Mesothelial cell of epicardium (in vitro differentiated cells): ENCODE data around the gene SPRED1. TPM values are rescaled to one million over a fixed set of nuclear protein-coding genes. Genes with fewer than 3 reads are reported as not detected.

Experiments
- DNase-seq, 2 experiments: peaks; one replicate each; pipeline ENCODE4 v3.0.0; 2021; ENCODE audit warnings: low spot score in 2 of 2; ENCODE audit not compliant: unreplicated experiment in 2 of 2
- H3K27ac Mint-ChIP-seq: 2 replicates; pipeline ENCODE4 v1.8.0; 2021; ENCODE audit warnings: mixed read lengths
- H3K27me3 Mint-ChIP-seq: 2 replicates; pipeline ENCODE4 v1.8.0; 2021; ENCODE audit warnings: low read depth, mixed read lengths
- H3K36me3 Mint-ChIP-seq: 2 replicates; pipeline ENCODE4 v1.8.0; 2021; ENCODE audit warnings: mixed read lengths
- H3K4me1 Mint-ChIP-seq: 2 replicates; pipeline ENCODE4 v1.8.0; 2021; ENCODE audit warnings: mixed read lengths
- H3K4me3 Mint-ChIP-seq: 2 replicates; pipeline ENCODE4 v1.8.0; 2021; ENCODE audit warnings: mild to moderate bottlenecking, moderate library complexity, mixed read lengths
- H3K9me3 Mint-ChIP-seq: 2 replicates; pipeline ENCODE4 v1.8.0; 2021; ENCODE audit warnings: mixed read lengths
- total RNA-seq: library from RNA; stranded (reverse); gene quantifications from 3 replicates; pipeline ENCODE4 v1.2.1, GENCODE V29; 2021
- TF ChIP-seq, protein P1 (sequence below): fragments of 200-600 bp; sonication (generic); IDR thresholded peaks from one replicate; pipeline ENCODE4 v1.5.0; 2021; ENCODE audit warnings: antibody characterized with exemption; ENCODE audit not compliant: unreplicated experiment

The SPRED1 gene
- total RNA-seq, 1 donor from 2014 or later = 39.9 TPM

DNA sequence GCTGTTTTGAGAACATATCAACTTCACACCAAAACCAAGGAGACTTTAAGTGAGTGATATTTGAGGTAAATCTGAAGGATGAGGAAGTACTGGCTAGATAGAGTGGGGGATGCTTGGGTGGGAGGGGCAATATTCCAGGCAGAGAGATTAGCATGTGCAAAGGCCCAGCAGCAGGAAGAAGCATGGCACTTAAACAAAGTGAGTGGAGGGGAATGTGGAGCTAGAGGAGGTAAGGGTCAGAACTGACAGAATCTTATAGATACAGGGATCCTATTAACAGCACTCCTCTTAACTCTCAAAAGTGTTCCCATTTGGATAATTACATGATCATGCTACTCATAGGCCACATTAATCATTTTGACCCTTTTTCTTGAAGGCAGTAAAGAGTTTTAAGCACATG is 41.4 kb upstream of the SPRED1 start:
- no peaks in the 10 kb centered on the region for H3K36me3 Mint-ChIP-seq
- H3K4me3 Mint-ChIP-seq = no peak overlapping the region
- H3K27ac Mint-ChIP-seq = no peak overlapping the region
- peaks cover 43% of the 10 kb centered on the region for H3K4me1 Mint-ChIP-seq
- TF ChIP-seq, protein P1, sequence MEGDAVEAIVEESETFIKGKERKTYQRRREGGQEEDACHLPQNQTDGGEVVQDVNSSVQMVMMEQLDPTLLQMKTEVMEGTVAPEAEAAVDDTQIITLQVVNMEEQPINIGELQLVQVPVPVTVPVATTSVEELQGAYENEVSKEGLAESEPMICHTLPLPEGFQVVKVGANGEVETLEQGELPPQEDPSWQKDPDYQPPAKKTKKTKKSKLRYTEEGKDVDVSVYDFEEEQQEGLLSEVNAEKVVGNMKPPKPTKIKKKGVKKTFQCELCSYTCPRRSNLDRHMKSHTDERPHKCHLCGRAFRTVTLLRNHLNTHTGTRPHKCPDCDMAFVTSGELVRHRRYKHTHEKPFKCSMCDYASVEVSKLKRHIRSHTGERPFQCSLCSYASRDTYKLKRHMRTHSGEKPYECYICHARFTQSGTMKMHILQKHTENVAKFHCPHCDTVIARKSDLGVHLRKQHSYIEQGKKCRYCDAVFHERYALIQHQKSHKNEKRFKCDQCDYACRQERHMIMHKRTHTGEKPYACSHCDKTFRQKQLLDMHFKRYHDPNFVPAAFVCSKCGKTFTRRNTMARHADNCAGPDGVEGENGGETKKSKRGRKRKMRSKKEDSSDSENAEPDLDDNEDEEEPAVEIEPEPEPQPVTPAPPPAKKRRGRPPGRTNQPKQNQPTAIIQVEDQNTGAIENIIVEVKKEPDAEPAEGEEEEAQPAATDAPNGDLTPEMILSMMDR = no peak
- peaks cover 4% of the 10 kb centered on the region for H3K9me3 Mint-ChIP-seq
- DNase-seq = no peak
- no peaks in the 10 kb centered on the region for H3K27me3 Mint-ChIP-seq

DNA sequence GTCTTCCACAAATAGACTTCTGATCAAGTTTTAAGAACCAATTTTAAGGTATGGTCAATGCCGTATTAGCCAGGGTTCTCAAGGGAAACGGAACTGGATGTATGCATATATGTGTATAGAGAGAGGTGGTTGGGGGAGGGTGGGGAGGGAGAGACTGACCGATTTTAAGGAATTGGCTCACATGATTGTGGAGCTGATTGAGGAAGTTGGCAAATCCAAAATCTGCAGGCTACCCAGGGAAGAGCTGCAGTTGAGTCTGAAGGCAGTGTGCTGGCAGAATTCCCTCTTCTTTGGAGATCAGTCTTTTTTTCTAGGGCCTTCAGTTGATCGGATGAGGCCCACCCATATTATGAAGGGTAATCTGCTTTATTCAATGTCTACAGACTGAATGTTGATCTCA is 40.8 kb upstream of the SPRED1 start:
- H3K4me3 Mint-ChIP-seq = no peak overlapping the region
- no peaks in the 10 kb centered on the region for H3K27me3 Mint-ChIP-seq
- H3K36me3 Mint-ChIP-seq = no peaks in the 10 kb centered on the region

DNA sequence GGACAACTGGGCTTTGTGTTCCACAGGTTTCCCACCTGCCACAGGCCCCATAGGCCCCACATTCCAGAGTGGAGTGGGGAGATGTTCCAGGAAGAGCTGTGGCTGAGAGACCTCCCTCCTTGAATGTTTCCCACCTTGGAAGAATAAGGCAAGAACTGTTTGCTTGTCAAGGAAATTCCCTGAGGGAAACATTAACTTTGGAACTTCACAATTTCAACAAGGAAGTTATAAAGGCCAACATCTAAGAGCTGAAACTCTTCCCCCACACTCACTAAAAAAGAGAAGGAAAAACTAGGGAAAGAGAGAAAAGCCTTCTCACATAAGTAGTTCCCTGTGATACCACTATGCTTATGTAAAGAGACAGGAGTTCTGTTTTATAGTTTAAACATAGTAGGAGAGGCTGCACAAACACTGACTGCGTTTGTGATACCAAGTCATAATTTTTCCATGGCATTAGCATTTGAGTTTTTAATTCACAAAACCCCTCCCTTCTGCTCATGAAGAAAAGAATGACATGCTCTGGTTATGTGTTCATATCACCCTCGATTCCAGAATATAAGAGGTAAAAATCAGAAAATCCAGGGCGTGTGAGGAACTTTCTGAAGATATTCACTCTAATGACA is 39.8 kb upstream of the SPRED1 start:
- peak overlapping the region; percentile 62 for H3K27ac Mint-ChIP-seq
- H3K4me1 Mint-ChIP-seq = peaks cover 48% of the 10 kb centered on the region
- no peak overlapping the region for H3K4me3 Mint-ChIP-seq
- no peak for DNase-seq
- peaks cover 4% of the 10 kb centered on the region for H3K9me3 Mint-ChIP-seq
- no peaks in the 10 kb centered on the region for H3K36me3 Mint-ChIP-seq
- H3K27me3 Mint-ChIP-seq = no peaks in the 10 kb centered on the region
- TF ChIP-seq, protein P1 = no peak

More for the DNA sequence above, 40.8 kb upstream of the SPRED1 start:
- no peak for DNase-seq
- H3K27ac Mint-ChIP-seq = no peak overlapping the region
- peaks cover 4% of the 10 kb centered on the region for H3K9me3 Mint-ChIP-seq
- peaks cover 42% of the 10 kb centered on the region for H3K4me1 Mint-ChIP-seq
- TF ChIP-seq, protein P1 = no peak

DNA sequence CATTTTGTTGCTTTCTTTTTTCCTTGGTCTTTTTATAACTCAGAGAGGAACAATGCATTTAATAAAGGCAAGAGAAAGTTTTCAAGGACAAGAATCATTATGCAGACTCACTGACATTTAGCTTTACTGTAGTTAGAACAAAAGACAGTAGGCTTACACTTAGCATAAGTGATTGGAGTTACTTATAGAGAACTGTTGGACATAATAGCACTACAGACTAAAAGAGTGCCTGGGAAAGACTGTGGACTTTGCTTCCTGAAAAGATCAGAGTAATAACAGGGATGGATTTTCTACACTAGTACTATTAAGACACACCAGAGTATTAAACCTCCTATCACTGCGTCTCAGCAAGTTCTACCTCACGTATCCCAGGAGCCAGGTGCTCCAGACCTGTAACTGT is 39.3 kb upstream of the SPRED1 start:
- H3K36me3 Mint-ChIP-seq = no peaks in the 10 kb centered on the region
- TF ChIP-seq, protein P1 = no peak
- peaks cover 4% of the 10 kb centered on the region for H3K9me3 Mint-ChIP-seq
- peaks cover 53% of the 10 kb centered on the region for H3K4me1 Mint-ChIP-seq
- no peak overlapping the region for H3K4me3 Mint-ChIP-seq
- H3K27ac Mint-ChIP-seq = no peak overlapping the region
- no peaks in the 10 kb centered on the region for H3K27me3 Mint-ChIP-seq
- DNase-seq = no peak

DNA sequence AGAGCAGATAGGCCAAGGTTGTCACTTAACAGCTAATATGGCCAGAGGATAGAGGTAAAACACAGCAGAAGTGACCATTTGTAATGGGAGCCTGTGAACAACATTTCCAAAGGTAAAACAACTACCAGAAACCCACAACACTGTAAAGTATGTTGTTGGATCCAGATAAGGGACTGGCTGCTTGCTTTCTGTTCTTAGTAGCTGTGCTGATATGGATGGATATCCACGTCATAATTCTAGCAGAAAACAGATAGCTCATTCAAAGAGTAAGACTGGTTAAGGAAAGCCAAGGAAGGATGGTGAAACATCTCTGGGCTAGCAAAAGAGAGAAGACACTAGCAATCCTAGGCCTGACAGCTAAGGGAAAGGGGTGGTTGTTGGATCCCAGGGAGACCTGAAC is 36.9 kb upstream of the SPRED1 start:
- TF ChIP-seq, protein P1 = no peak
- Mint-ChIP-seq H3K36me3 (no peaks in the 10 kb centered on the region), H3K27ac (peak overlapping the region; percentile 61), H3K4me1 (peaks cover 40% of the 10 kb centered on the region), H3K27me3 (no peaks in the 10 kb centered on the region), H3K4me3 (no peak overlapping the region), H3K9me3 (peaks cover 4% of the 10 kb centered on the region)
- DNase-seq = no peak

DNA sequence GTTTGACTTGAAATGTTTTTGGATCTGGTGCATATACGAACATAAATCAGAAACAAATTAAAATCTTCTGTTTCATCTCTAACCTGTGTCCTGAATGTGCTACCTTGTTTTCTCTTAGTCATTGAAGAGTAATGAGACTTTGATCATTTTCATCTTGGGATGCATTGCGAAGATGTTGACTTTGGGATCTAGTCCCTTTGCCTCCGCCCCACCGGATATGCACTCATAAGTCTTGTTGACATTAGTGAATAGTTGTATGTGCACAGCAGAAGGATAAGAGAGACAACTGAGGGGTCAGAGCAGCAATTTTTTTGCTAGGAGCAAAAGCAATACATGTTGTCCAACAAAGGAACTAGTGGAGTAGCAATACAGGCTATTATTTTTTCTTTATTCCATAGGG is 35.9 kb upstream of the SPRED1 start:
- H3K9me3 Mint-ChIP-seq = no peaks in the 10 kb centered on the region
- no peak overlapping the region for H3K4me3 Mint-ChIP-seq
- no peak for DNase-seq
- H3K4me1 Mint-ChIP-seq = peaks cover 40% of the 10 kb centered on the region
- H3K36me3 Mint-ChIP-seq = no peaks in the 10 kb centered on the region
- TF ChIP-seq, protein P1 = no peak
- H3K27ac Mint-ChIP-seq = peak overlapping the region; percentile 10
- no peaks in the 10 kb centered on the region for H3K27me3 Mint-ChIP-seq
